Testis (tissue), 2 donors: ENCODE data around the gene MMP3.

ENCODE experiments used
- CTCF ChIP-seq, 3 experiments: fragments of 450-650 bp in 2 of 3; fragments of 200-600 bp in 1 of 3; sonication (generic) in 1 of 3; IDR thresholded peaks; one replicate each; pipeline ENCODE4 v1.5.1; 2016 to 2019; ENCODE audit warnings: antibody characterized with exemption in 3 of 3, mild to moderate bottlenecking in 2 of 3, moderate library complexity in 1 of 3
- POLR2A ChIP-seq: fragments of 450-650 bp; IDR thresholded peaks from one replicate; pipeline ENCODE4 v1.6.1; 2017; ENCODE audit warnings: antibody characterized with exemption, mild to moderate bottlenecking, moderate library complexity

GRCh38 chr11:102882389-102883024 is 39.1 kb upstream of the MMP3 start:
- TF ChIP-seq CTCF (IDR thresholded peaks at IDR 0.05) (no peak), POLR2A (no peak)
